OCI-LY3 (cell line): ENCODE data around the gene MEX3C.

Source experiments
- H2AFZ ChIP-seq: fragments of 200-600, 300-600 bp; shearing (Covaris generic); 2 replicates; pipeline ENCODE4 v1.6.0; 2014; ENCODE audit warnings: antibody characterized with exemption, low read depth, low read length
- H3K27ac ChIP-seq: fragments of 200-600, 300-600 bp; sonication (generic); 2 replicates; pipeline ENCODE4 v1.5.1; 2014; ENCODE audit warnings: mild to moderate bottlenecking, low read length, moderate library complexity, mixed read lengths
- H3K27me3 ChIP-seq: fragments of 200-600, 300-600 bp; sonication (generic); 2 replicates; pipeline ENCODE4 v1.6.1; 2014; ENCODE audit warnings: low read depth, low read length, mixed read lengths
- H3K36me3 ChIP-seq: fragments of 200-600, 300-600 bp; sonication (generic); replicated peaks from 2 replicates; pipeline ENCODE3; 2014; ENCODE audit warnings: low read depth, low read length, mixed read lengths
- H3K4me1 ChIP-seq: fragments of 300-600, 200-600 bp; sonication (generic); 2 replicates; pipeline ENCODE4 v1.6.1; 2014; ENCODE audit warnings: low read length, mixed read lengths
- H3K4me2 ChIP-seq: fragments of 200-600, 300-600 bp; sonication (generic); 2 replicates; pipeline ENCODE4 v1.6.1; 2014; ENCODE audit warnings: low read length, mixed read lengths
- H3K4me3 ChIP-seq: fragments of 300-600, 200-600 bp; sonication (generic); 2 replicates; pipeline ENCODE4 v1.5.1; 2014; ENCODE audit warnings: antibody characterized with exemption, mild to moderate bottlenecking, low read length, moderate library complexity
- H3K79me2 ChIP-seq: fragments of 300-600, 200-600 bp; shearing (Covaris generic); 2 replicates; pipeline ENCODE4 v1.6.1; 2014; ENCODE audit warnings: mild to moderate bottlenecking, low read length, mixed read lengths
- H3K9ac ChIP-seq: fragments of 300-600, 200-600 bp; shearing (Covaris generic); 2 replicates; pipeline ENCODE4 v1.6.0; 2014; ENCODE audit warnings: mild to moderate bottlenecking, low read length, moderate library complexity
- H3K9me3 ChIP-seq: fragments of 200-600, 300-600 bp; shearing (Covaris generic); 2 replicates; pipeline ENCODE4 v1.6.1; 2014; ENCODE audit warnings: low read length, mixed read lengths; ENCODE audit not compliant: insufficient read depth
- H4K20me1 ChIP-seq: fragments of 200-600, 300-600 bp; sonication (generic); 2 replicates; pipeline ENCODE4 v1.6.1; 2016; ENCODE audit warnings: low read length, mixed read lengths; ENCODE audit not compliant: insufficient read depth
- EZH2phosphoT487 ChIP-seq: fragments of 200-600 bp; shearing (Covaris generic); IDR thresholded peaks from 2 replicates; pipeline ENCODE4 v1.6.1; 2018; ENCODE audit warnings: antibody characterized with exemption, mixed run types, low read depth
- TF ChIP-seq, protein P1 (sequence below): fragments of 200-600, 300-600 bp; sonication (generic); IDR thresholded peaks from 2 replicates; pipeline ENCODE4 v1.5.1; 2014; ENCODE audit warnings: antibody characterized with exemption, low read length, low read depth

MEX3C gene

DNA sequence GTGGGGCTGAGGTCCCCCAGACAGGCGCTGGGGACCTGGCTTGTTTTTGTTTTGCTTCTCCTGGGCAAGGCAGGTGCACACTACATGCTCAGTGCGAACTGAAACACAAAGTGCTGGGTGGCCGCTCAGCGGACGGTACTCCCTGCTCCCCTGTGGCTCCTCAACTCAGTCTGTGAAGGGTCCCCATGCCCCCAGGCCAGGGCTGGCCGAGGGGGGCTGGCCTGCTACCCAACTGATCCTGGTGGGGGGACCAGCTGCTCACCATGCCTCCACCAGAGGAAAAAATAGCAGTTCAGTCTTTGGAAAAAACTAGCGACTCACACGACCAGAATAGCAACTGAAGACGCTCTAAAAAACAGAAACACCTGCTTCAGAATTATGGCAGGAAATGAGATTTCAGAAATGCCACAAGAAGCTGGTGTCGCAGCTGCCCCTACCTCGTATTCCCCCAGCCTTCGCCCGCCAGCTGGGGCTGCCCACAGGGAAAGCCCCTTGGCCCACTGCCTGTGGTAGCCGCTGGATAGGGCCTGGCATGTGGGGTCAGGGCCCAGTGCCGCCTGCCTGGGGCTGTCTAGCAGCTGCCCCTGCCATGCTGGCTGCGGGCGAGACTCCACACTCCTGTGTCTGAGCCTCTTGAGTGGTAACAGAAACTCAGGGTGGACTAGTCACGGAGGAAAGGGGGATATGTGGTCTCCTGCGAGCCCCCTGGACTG, 43.7 kb downstream of the MEX3C start:
- Histone ChIP-seq H3K4me2 (peak overlapping the region; percentile 78), H3K9ac (peak overlapping the region; percentile 71), H2AFZ (peak overlapping the region; percentile 51), H3K36me3 (no peaks in the 10 kb centered on the region), H3K4me3 (peak overlapping the region; percentile 70), H4K20me1 (no peaks in the 10 kb centered on the region), H3K79me2 (no peaks in the 10 kb centered on the region), H3K27ac (peak overlapping the region; percentile 90), H3K27me3 (no peaks in the 10 kb centered on the region), H3K9me3 (no peaks in the 10 kb centered on the region), H3K4me1 (peaks cover 50% of the 10 kb centered on the region)
- TF ChIP-seq EZH2phosphoT487: no peak
- TF ChIP-seq, protein P1, sequence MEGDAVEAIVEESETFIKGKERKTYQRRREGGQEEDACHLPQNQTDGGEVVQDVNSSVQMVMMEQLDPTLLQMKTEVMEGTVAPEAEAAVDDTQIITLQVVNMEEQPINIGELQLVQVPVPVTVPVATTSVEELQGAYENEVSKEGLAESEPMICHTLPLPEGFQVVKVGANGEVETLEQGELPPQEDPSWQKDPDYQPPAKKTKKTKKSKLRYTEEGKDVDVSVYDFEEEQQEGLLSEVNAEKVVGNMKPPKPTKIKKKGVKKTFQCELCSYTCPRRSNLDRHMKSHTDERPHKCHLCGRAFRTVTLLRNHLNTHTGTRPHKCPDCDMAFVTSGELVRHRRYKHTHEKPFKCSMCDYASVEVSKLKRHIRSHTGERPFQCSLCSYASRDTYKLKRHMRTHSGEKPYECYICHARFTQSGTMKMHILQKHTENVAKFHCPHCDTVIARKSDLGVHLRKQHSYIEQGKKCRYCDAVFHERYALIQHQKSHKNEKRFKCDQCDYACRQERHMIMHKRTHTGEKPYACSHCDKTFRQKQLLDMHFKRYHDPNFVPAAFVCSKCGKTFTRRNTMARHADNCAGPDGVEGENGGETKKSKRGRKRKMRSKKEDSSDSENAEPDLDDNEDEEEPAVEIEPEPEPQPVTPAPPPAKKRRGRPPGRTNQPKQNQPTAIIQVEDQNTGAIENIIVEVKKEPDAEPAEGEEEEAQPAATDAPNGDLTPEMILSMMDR: no peak

GRCh38 chr18:51151568-51152511, 45.6 kb downstream of the MEX3C start:
- Histone ChIP-seq H2AFZ (peak overlapping the region; percentile 76), H3K27me3 (no peaks in the 10 kb centered on the region), H3K4me1 (peaks cover 50% of the 10 kb centered on the region), H3K9ac (peak overlapping the region; percentile 41), H3K36me3 (no peaks in the 10 kb centered on the region), H3K27ac (peak overlapping the region; percentile 90; the same call in 1 of the 2 replicates), H4K20me1 (no peaks in the 10 kb centered on the region), H3K9me3 (no peaks in the 10 kb centered on the region), H3K79me2 (no peaks in the 10 kb centered on the region), H3K4me2 (peak overlapping the region; percentile 78), H3K4me3 (peak overlapping the region; percentile 43)
- no peak for TF ChIP-seq EZH2phosphoT487
- TF ChIP-seq, protein P1: peak; percentile 63

DNA sequence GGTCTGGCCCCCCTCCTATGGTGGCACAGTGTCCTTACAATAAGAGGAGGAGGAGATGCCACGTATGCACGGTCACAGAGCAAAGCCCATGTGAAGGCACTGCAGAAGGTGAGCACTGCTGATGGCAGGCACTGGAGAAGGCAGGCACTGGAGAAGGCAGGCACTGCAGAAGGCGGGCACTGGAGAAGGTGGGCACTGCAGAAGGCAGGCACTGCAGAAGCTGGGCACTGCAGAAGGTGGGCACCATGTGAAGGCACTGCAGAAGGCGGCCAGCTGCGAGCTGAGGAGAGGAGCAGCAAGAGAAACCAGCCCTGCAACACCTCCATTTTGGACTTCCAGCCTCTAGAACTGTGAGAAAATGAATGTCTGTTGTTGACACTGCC, 46.3 kb downstream of the MEX3C start:
- no peak overlapping the region for H2AFZ ChIP-seq
- no peak overlapping the region for H3K9ac ChIP-seq
- H3K4me1 ChIP-seq: peaks cover 46% of the 10 kb centered on the region

More for the DNA sequence above, 46.3 kb downstream of the MEX3C start:
- no peaks in the 10 kb centered on the region for H3K36me3 ChIP-seq
- H3K27ac ChIP-seq: no peak overlapping the region
- H4K20me1 ChIP-seq: no peaks in the 10 kb centered on the region
- no peaks in the 10 kb centered on the region for H3K79me2 ChIP-seq
- no peaks in the 10 kb centered on the region for H3K27me3 ChIP-seq
- TF ChIP-seq, protein P1: no peak
- no peak for TF ChIP-seq EZH2phosphoT487
- no peak overlapping the region for H3K4me3 ChIP-seq
- no peaks in the 10 kb centered on the region for H3K9me3 ChIP-seq
- no peak overlapping the region for H3K4me2 ChIP-seq
